ENCODE measurements around the gene ATAD1.
"Not testable (repeated sequence)": the region's sequence is repeated elsewhere in the genome, so short reads cannot be mapped to it uniquely, and the experiment has no call there.

The ATAD1 gene

GRCh38 chr10:87849001-87849400 is 31.0 kb upstream of the ATAD1 start:
- Histone ChIP-seq H3K23ac (ENCODE audit: low read length) (no peak overlapping the region), H2AK5ac (ENCODE audit: low read length) (no peak overlapping the region), H3K4me2 (ENCODE audit: low read length) (no peak overlapping the region), H4K91ac (ENCODE audit: low read depth, low read length) (no peak overlapping the region), H2BK120ac (ENCODE audit: insufficient read depth, low read length, poor library complexity) (no peak overlapping the region), H2AFZ (ENCODE audit: insufficient read depth, low read length, poor library complexity) (no peak overlapping the region), H3K27ac (ENCODE audit: low read depth, low read length) (no peak overlapping the region), H4K8ac (ENCODE audit: low read depth, low read length) (no peak overlapping the region), H2BK12ac (ENCODE audit: low read length) (no peak overlapping the region), H3K18ac (ENCODE audit: low read length) (no peak overlapping the region), H3K79me1 (ENCODE audit: low read length) (peaks cover 5% of the 10 kb centered on the region), H3K9me3 (ENCODE audit: insufficient read depth, low read depth, low read length) (no peaks in the 10 kb centered on the region), H2BK5ac (ENCODE audit: low read depth, low read length, poor library complexity) (no peak overlapping the region), H3K4me3 (ENCODE audit: low read depth, low read length) (no peak overlapping the region), H3K9ac (ENCODE audit: low read length) (no peak overlapping the region), H4K12ac (ENCODE audit: low read depth, low read length) (no peak overlapping the region), H3K79me2 (ENCODE audit: control insufficient read depth, insufficient read depth, low read length, poor library complexity) (no peaks in the 10 kb centered on the region), H3K27me3 (ENCODE audit: insufficient read depth, low read length) (no peaks in the 10 kb centered on the region), H3K14ac (ENCODE audit: low read length) (no peak overlapping the region), H3K36me3 (ENCODE audit: control insufficient read depth in 1 of 2, insufficient read depth in 2 of 2, low read length in 2 of 2) (no peaks in the 10 kb centered on the region), H3K4me1 (ENCODE audit: control insufficient read depth in 1 of 2, insufficient read depth in 2 of 2, low read length in 2 of 2) (peaks cover 2% of the 10 kb centered on the region in 2 experiments), H3K4ac (ENCODE audit: low read depth, low read length) (no peak overlapping the region)
- DNase-seq: no peak

- H2AK5ac ChIP-seq (ENCODE audit: low read length): no peak overlapping the region
- no peak overlapping the region for H2AFZ ChIP-seq (ENCODE audit: insufficient read depth, low read length, poor library complexity)
- no peak overlapping the region for H4K12ac ChIP-seq (ENCODE audit: low read depth, low read length)
- no peak overlapping the region for H2BK12ac ChIP-seq (ENCODE audit: low read length)
- peaks cover 2% of the 10 kb centered on the region in 2 experiments for H3K4me1 ChIP-seq (ENCODE audit: control insufficient read depth in 1 of 2, insufficient read depth in 2 of 2, low read length in 2 of 2)
- no peaks in the 10 kb centered on the region for H3K36me3 ChIP-seq (ENCODE audit: control insufficient read depth in 1 of 2, insufficient read depth in 2 of 2, low read length in 2 of 2)
- H3K9ac ChIP-seq (ENCODE audit: low read length): no peak overlapping the region
- no peak overlapping the region for H3K4ac ChIP-seq (ENCODE audit: low read depth, low read length)
- DNase-seq: no peak
- H3K23ac ChIP-seq (ENCODE audit: low read length): no peak overlapping the region
- H3K27ac ChIP-seq (ENCODE audit: low read depth, low read length): no peak overlapping the region
- H2BK120ac ChIP-seq (ENCODE audit: insufficient read depth, low read length, poor library complexity): no peak overlapping the region
- no peak overlapping the region for H3K14ac ChIP-seq (ENCODE audit: low read length)
- no peaks in the 10 kb centered on the region for H3K9me3 ChIP-seq (ENCODE audit: insufficient read depth, low read depth, low read length)
- H3K18ac ChIP-seq (ENCODE audit: low read length): no peak overlapping the region
- no peak overlapping the region for H2BK5ac ChIP-seq (ENCODE audit: low read depth, low read length, poor library complexity)
- H3K4me2 ChIP-seq (ENCODE audit: low read length): no peak overlapping the region
- H3K79me2 ChIP-seq (ENCODE audit: control insufficient read depth, insufficient read depth, low read length, poor library complexity): no peaks in the 10 kb centered on the region
- no peak overlapping the region for H3K4me3 ChIP-seq (ENCODE audit: low read depth, low read length)
- H4K8ac ChIP-seq (ENCODE audit: low read depth, low read length): no peak overlapping the region
- H3K79me1 ChIP-seq (ENCODE audit: low read length): peaks cover 9% of the 10 kb centered on the region
- no peaks in the 10 kb centered on the region for H3K27me3 ChIP-seq (ENCODE audit: insufficient read depth, low read length)
- no peak overlapping the region for H4K91ac ChIP-seq (ENCODE audit: low read depth, low read length)
These were observed 29.5 kb upstream of the ATAD1 start for GRCh38 chr10:87847550-87847949.

DNA sequence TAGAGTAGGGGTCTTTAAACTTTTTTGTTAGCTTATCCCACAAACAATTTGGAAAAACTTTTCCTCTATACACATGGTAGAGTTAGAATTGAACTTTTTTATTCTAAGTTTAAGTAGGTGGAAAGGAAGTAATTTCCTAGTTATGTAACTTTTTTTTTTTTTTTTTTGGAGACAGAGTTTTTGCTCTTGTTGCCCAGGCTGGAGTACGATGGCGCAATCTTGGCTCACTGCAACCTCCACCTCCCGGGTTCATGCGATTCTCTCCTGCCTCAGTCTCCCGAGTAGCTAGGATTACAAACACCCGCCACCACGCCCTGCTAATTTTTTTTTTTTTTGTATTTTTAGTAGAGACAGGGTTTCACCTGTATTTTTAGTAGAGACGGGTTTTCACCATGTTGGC is 28.7 kb upstream of the ATAD1 start:
- not testable (repeated sequence) for H4K91ac ChIP-seq (ENCODE audit: low read depth, low read length); H3K14ac ChIP-seq (ENCODE audit: low read length); DNase-seq; H2AK5ac ChIP-seq (ENCODE audit: low read length); H4K8ac ChIP-seq (ENCODE audit: low read depth, low read length); H3K18ac ChIP-seq (ENCODE audit: low read length); H2BK5ac ChIP-seq (ENCODE audit: low read depth, low read length, poor library complexity); H3K23ac ChIP-seq (ENCODE audit: low read length); H3K36me3 ChIP-seq (ENCODE audit: control insufficient read depth in 1 of 2, insufficient read depth in 2 of 2, low read length in 2 of 2); H3K9ac ChIP-seq (ENCODE audit: low read length); H3K27ac ChIP-seq (ENCODE audit: low read depth, low read length); H3K9me3 ChIP-seq (ENCODE audit: insufficient read depth, low read depth, low read length); H3K79me2 ChIP-seq (ENCODE audit: control insufficient read depth, insufficient read depth, low read length, poor library complexity); H3K4me3 ChIP-seq (ENCODE audit: low read depth, low read length); H3K4me2 ChIP-seq (ENCODE audit: low read length); H2AFZ ChIP-seq (ENCODE audit: insufficient read depth, low read length, poor library complexity); H3K4me1 ChIP-seq (ENCODE audit: control insufficient read depth in 1 of 2, insufficient read depth in 2 of 2, low read length in 2 of 2); H3K27me3 ChIP-seq (ENCODE audit: insufficient read depth, low read length); H3K4ac ChIP-seq (ENCODE audit: low read depth, low read length); H4K12ac ChIP-seq (ENCODE audit: low read depth, low read length)
- WGBS (ENCODE audit: extremely low coverage, insufficient coverage, insufficient read length): no CpG with 5 or more reads among the region's 8 CpGs
- Histone ChIP-seq H2BK12ac (ENCODE audit: low read length) (peak overlapping the region; percentile 49), H2BK120ac (ENCODE audit: insufficient read depth, low read length, poor library complexity) (peak overlapping the region; percentile 72), H3K79me1 (ENCODE audit: low read length) (peaks cover 13% of the 10 kb centered on the region)

GRCh38 chr10:87846023-87846422 is 28.0 kb upstream of the ATAD1 start:
- Histone ChIP-seq H3K18ac (ENCODE audit: low read length) (no peak overlapping the region), H3K23ac (ENCODE audit: low read length) (no peak overlapping the region), H3K4me1 (ENCODE audit: control insufficient read depth in 1 of 2, insufficient read depth in 2 of 2, low read length in 2 of 2) (peaks cover 2 to 5% of the 10 kb centered on the region in 2 experiments), H4K8ac (ENCODE audit: low read depth, low read length) (no peak overlapping the region), H3K4me3 (ENCODE audit: low read depth, low read length) (no peak overlapping the region), H4K91ac (ENCODE audit: low read depth, low read length) (no peak overlapping the region), H3K9me3 (ENCODE audit: insufficient read depth, low read depth, low read length) (no peaks in the 10 kb centered on the region), H3K27ac (ENCODE audit: low read depth, low read length) (no peak overlapping the region), H4K12ac (ENCODE audit: low read depth, low read length) (no peak overlapping the region), H3K36me3 (ENCODE audit: control insufficient read depth in 1 of 2, insufficient read depth in 2 of 2, low read length in 2 of 2) (no peaks in the 10 kb centered on the region), H2BK120ac (ENCODE audit: insufficient read depth, low read length, poor library complexity) (no peak overlapping the region), H3K27me3 (ENCODE audit: insufficient read depth, low read length) (no peaks in the 10 kb centered on the region), H3K4me2 (ENCODE audit: low read length) (no peak overlapping the region), H2AFZ (ENCODE audit: insufficient read depth, low read length, poor library complexity) (no peak overlapping the region), H3K79me2 (ENCODE audit: control insufficient read depth, insufficient read depth, low read length, poor library complexity) (no peaks in the 10 kb centered on the region), H2BK12ac (ENCODE audit: low read length) (no peak overlapping the region), H3K9ac (ENCODE audit: low read length) (no peak overlapping the region), H3K4ac (ENCODE audit: low read depth, low read length) (no peak overlapping the region), H2AK5ac (ENCODE audit: low read length) (no peak overlapping the region), H3K14ac (ENCODE audit: low read length) (no peak overlapping the region), H2BK5ac (ENCODE audit: low read depth, low read length, poor library complexity) (no peak overlapping the region), H3K79me1 (ENCODE audit: low read length) (peaks cover 13% of the 10 kb centered on the region)
- peak; percentile 93 to 98 for DNase-seq
- WGBS (ENCODE audit: extremely low coverage, insufficient coverage, insufficient read length): no CpG with 5 or more reads among the region's 7 CpGs

- DNase-seq: no peak
- Histone ChIP-seq H4K12ac (ENCODE audit: low read depth, low read length) (no peak overlapping the region), H3K4ac (ENCODE audit: low read depth, low read length) (no peak overlapping the region), H3K9ac (ENCODE audit: low read length) (no peak overlapping the region), H3K18ac (ENCODE audit: low read length) (no peak overlapping the region), H3K4me2 (ENCODE audit: low read length) (no peak overlapping the region), H3K4me1 (ENCODE audit: control insufficient read depth in 1 of 2, insufficient read depth in 2 of 2, low read length in 2 of 2) (peaks cover 2 to 5% of the 10 kb centered on the region in 2 experiments), H3K79me1 (ENCODE audit: low read length) (peaks cover 13% of the 10 kb centered on the region), H2BK5ac (ENCODE audit: low read depth, low read length, poor library complexity) (no peak overlapping the region), H4K8ac (ENCODE audit: low read depth, low read length) (no peak overlapping the region), H3K9me3 (ENCODE audit: insufficient read depth, low read depth, low read length) (no peaks in the 10 kb centered on the region), H3K23ac (ENCODE audit: low read length) (no peak overlapping the region), H3K4me3 (ENCODE audit: low read depth, low read length) (no peak overlapping the region), H2BK12ac (ENCODE audit: low read length) (no peak overlapping the region), H2BK120ac (ENCODE audit: insufficient read depth, low read length, poor library complexity) (no peak overlapping the region), H3K14ac (ENCODE audit: low read length) (no peak overlapping the region), H3K27me3 (ENCODE audit: insufficient read depth, low read length) (no peaks in the 10 kb centered on the region), H3K27ac (ENCODE audit: low read depth, low read length) (no peak overlapping the region), H3K36me3 (ENCODE audit: control insufficient read depth in 1 of 2, insufficient read depth in 2 of 2, low read length in 2 of 2) (no peaks in the 10 kb centered on the region), H2AFZ (ENCODE audit: insufficient read depth, low read length, poor library complexity) (no peak overlapping the region), H3K79me2 (ENCODE audit: control insufficient read depth, insufficient read depth, low read length, poor library complexity) (no peaks in the 10 kb centered on the region), H4K91ac (ENCODE audit: low read depth, low read length) (no peak overlapping the region), H2AK5ac (ENCODE audit: low read length) (no peak overlapping the region)
- no CpG with 5 or more reads among the region's 3 CpGs for WGBS (ENCODE audit: extremely low coverage, insufficient coverage, insufficient read length)
These were observed 27.6 kb upstream of the ATAD1 start for GRCh38 chr10:87845624-87845998.
